ENCODE results near the gene SENP6.
"Not testable (repeated sequence)": the region's sequence is repeated elsewhere in the genome, so short reads cannot be mapped to it uniquely, and the experiment has no call there.

The SENP6 gene

DNA sequence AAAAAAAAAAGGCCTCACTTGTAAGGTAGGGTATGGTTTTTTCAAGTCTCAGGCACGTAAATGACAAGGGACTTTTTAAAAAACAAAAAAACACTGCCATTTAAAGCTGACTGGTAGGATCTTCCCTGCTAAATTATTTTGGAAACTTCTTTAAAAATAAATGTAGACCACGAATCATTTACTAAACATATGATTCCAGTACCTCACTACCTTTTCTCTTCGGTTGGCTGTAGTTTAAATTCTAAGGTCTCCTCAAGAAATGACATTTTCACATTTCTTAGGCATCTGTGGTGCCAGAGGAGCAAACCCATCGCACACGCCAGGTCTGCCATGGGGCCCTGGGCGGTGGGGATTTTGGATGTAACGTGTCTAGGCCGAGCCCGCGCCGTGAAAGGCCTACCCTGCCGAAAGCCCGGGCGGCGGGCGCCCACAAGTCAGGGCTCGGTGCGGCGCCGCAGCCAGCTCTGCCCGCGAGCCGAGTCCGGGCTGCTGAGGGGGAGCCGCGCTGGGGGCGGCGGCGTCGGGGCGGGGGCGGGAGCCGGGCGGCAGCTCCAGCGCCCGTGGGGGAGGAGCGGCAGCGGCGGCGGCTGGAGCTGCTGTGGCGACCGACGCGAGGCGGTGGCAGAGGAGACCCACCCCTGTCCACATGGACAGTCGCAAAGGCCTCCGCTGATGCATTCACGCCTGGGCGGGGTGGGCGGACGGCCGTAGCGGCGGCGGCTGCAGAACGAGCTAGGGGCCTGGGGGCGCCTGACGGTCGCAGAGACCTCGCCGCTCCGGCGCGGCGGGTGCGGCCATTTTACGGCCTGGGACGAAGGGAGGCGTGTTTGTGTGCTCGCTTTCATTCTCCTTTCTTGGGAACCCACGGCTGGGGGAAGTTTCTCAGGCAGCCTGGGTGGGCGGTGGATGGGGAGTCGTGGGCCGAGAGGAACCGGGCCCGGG is at the start of gene SENP6:
SENP6 (plus strand) TSS at position 577 of the 942 bp plus-strand sequence. CDS start 645 bp downstream, outside the sequence.
- DNase-seq (ENCODE audit: low read depth) = peak; percentile 73

DNA sequence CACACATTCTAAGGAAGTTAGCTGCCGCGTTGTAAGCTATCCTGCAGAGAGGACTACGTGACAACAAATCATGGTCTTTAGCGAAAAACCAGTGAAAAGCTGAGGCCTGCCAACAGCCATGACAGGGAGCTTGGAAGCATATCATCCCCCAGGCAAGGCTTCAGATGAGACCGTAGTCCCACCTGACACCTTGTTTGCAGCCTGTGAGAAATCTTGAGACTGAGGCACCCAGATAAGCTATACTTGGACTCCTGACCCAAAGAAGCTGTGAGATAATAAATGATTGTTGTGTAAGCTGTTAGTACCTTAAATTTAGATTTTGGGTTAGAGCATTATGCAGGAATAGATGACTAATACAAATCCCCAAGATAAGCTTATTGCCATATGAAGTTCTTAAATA is 45.4 kb upstream of the SENP6 start:
- DNase-seq (ENCODE audit: low read depth) = no peak

DNA sequence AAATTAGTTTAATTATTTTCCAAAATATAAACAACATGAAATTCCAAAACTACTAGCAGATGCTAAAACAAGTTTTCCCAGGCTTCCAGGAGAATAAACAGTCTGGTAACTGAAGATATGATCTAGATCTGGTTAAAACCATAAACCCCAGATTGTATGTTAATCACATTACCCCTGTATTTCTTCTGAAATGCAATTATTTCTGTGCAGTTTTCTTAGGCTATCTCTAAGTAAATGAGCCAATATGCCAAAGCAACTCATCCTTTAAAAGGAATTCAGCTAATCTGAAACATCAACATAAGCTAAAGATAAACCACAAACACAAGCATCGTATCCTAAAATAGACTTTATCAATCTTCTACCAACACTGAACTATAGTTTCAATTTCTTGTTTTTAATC is 44.6 kb upstream of the SENP6 start:
- no peak for DNase-seq (ENCODE audit: low read depth)

- no peak for DNase-seq (ENCODE audit: low read depth)
These were observed 38.6 kb upstream of the SENP6 start for GRCh38 chr6:75563032-75563431.

DNA sequence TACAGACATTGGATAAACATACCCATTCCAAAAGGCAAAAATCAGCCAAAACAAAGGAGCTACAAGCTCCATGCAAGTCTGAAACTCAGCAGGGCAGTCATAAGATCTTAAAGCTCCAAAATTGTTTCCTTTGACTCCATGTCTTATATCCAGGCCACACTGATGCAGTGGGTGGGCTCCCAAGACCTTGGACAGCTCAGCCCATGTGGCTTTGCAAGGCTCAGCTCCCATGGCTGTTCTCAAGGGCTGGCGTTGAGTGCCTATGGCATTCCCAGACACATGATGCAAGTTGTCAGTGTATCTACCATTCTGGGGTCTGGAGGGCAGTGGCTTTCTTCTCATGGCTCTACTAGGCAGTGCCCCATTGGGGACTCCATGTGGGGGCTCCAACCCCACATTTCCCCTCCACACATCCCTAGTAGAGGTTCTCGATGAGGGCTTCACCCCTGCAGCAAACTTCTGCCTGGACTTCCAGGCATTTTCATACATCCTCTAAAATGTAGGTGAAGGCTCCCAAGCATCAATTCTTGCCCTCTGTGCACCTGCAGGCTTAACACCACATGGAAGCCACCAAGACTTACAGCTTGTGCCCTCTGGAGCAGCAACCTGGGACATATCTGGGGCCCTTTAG is 35.4 kb upstream of the SENP6 start:
- DNase-seq (ENCODE audit: low read depth) = no peak

DNA sequence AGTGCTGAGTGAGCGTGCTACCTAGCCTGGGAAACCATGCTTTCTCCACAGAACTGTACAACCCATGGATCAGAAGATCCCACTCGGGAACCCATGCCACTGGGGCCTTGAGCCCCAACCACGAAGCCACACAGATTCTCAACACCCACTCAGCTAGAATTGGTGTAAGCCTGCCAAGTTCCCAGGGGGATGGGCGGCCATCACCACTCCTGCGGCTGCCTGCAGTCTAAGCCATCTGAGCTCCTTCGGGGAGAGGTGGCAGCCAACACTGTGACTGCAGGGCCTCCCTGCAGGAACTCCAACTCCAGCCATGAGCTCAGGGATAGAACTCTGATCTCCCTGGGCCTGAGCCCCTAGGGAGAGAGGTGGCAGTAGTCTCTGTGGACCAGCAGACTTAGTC is 33.6 kb upstream of the SENP6 start:
- no peak for DNase-seq (ENCODE audit: low read depth)

- DNase-seq (ENCODE audit: low read depth) = no peak
These were observed 32.7 kb upstream of the SENP6 start for GRCh38 chr6:75568965-75569364.

- not testable (repeated sequence) for DNase-seq (ENCODE audit: low read depth)
These were observed 31.0 kb upstream of the SENP6 start for GRCh38 chr6:75570671-75571070.

DNA sequence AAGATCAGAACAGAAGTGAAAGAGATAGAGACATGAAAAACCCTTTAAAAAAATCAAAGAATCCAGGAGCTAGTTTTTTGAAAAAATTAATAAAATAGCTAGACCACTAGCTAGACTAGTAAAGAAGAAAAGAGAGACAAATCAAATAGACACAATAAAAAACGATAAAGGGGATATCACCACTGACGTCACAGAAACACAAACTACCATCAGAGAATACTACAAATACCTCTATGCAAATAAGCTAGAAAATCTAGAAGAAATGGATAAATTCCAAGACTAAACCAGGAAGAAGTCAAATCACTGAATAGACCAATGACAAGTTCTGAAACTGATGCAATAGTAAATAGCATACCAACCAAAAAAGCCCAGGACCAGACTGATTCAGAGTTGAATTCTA is 29.6 kb upstream of the SENP6 start:
- no peak for DNase-seq (ENCODE audit: low read depth)

GRCh38 chr6:75579951-75580350 is 21.7 kb upstream of the SENP6 start:
- no peak for DNase-seq (ENCODE audit: low read depth)

GRCh38 chr6:75581231-75581630 is 20.4 kb upstream of the SENP6 start:
- no peak for DNase-seq (ENCODE audit: low read depth)

- not testable (repeated sequence) for DNase-seq (ENCODE audit: low read depth)
These were observed 17.1 kb upstream of the SENP6 start for GRCh38 chr6:75584552-75584951.

- no peak for DNase-seq (ENCODE audit: low read depth)
These were observed 12.7 kb upstream of the SENP6 start for GRCh38 chr6:75588948-75589347.

DNA sequence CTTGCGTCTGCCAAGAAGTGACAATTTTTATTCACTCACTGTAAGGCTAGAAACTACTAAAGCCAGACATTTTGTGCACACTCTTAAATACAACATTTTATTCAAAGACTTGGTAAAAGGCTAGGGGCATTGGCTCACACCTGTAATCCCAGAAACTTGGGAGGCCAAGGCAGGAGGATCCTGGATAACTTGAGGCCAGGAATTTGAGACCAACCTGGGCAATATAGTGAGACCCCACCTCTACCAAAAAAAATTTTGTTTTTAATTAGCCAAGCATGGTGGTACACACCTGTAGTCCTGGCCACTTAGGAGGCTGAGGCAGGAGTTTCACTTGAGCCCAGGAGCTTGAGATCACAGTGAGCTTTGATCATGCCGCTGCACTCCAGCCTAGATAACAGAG is 11.3 kb upstream of the SENP6 start:
- DNase-seq (ENCODE audit: low read depth) = no peak

- not testable (repeated sequence) for DNase-seq (ENCODE audit: low read depth)
These were observed 5.3 kb upstream of the SENP6 start for GRCh38 chr6:75596380-75596779.

GRCh38 chr6:75600768-75601167 is 912 bp upstream of the SENP6 start:
- no peak for DNase-seq (ENCODE audit: low read depth)

DNA sequence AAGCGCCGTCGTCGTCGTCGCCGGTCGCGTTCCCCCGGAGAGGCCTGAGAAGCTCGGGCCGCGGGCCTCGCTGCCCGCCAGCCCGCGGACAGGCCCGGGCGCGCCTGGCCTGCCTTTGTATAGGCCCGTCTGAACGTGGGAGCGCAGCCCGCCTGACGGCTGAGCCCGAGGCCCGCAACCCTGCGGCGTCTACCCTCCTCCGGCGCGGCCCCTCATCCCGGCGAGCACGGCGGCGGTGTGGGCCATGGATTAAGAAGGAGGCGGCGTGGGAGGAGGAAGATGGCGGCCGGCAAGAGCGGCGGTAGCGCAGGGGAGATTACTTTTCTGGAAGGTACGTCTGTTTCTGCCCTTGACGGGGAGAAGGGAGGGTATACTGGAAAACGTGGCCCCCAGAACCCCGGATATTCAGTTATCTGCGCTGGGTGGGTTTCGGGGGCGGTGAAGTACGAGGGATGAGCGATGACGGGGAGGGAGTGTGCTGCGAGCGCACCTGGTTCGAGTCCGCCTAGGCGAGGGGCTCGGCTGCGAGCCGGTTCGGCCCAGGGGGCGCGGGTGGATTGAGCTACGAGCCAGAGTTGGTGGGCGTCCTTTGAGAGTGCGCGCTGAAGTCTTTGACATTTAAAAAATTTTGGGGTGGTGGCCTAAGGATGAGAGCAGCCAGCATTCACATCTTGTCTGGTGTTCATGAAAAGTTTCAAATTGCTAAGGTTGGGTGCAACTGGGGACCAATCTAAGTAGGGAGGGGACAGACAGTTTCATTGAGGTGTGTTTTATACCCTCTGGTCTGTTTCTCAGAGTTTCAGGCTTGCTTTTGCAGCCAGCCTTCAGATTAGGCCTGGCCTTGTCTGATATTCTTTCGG is 796 bp downstream of the SENP6 start:
- peak; percentile 49 for DNase-seq (ENCODE audit: low read depth)

- no peak for DNase-seq (ENCODE audit: low read depth)
These were observed 1.4 kb downstream of the SENP6 start for GRCh38 chr6:75603106-75603420.

DNA sequence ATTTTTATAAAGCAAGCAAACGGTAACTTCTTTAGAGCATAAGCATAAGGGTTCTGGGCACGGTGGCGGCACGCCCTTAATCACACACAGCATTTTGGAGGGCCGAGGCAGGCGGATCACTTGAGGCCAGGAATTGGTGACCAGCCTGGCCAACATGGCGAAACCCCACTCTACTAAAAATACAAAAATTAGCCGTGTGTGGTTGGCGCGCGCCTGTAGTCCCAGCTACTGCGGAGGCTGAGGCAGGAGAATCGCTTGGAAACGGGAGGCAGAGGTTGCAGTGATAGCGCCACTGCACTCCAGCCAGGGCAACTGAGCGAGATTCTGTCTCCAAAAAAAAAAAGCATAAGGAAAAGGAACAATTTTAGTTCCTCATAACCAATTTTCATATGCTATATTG is 2.6 kb downstream of the SENP6 start:
- DNase-seq (ENCODE audit: low read depth) = no peak

GRCh38 chr6:75605635-75606034 is 4.0 kb downstream of the SENP6 start:
- no peak for DNase-seq (ENCODE audit: low read depth)

- DNase-seq (ENCODE audit: low read depth) = no peak
These were observed 6.6 kb downstream of the SENP6 start for GRCh38 chr6:75608304-75608703.

- DNase-seq (ENCODE audit: low read depth) = no peak
These were observed 7.4 kb downstream of the SENP6 start for GRCh38 chr6:75608956-75609533.
